Smooth muscle cell (in vitro differentiated cells): ENCODE data around the gene APAF1. TPM values are rescaled to one million over a fixed set of nuclear protein-coding genes. Genes with fewer than 3 reads are reported as not detected.

ENCODE experiments used
- DNase-seq: peaks from one replicate; lab custom pipeline; 2025; ENCODE audit not compliant: unreplicated experiment; lab: John Stamatoyannopoulos, UW
- H2AFZ ChIP-seq: fragments of 200-600 bp; sonication (generic); 2 replicates; pipeline ENCODE4 v1.6.0; 2016; ENCODE audit warnings: antibody characterized with exemption, low read depth, mild to moderate bottlenecking
- H3F3A ChIP-seq: fragments of 200-600 bp; sonication (generic); 2 replicates; pipeline ENCODE4 v1.6.0; 2017; ENCODE audit warnings: antibody characterized with exemption, low read depth
- H3K27ac ChIP-seq: fragments of 200-600 bp; sonication (generic); 2 replicates; pipeline ENCODE4 v1.5.1; 2016; ENCODE audit warnings: low read depth, mild to moderate bottlenecking
- H3K27me3 ChIP-seq: fragments of 200-600 bp; sonication (generic); 2 replicates; pipeline ENCODE4 v1.6.1; 2016; ENCODE audit warnings: low read depth, mild to moderate bottlenecking
- H3K36me3 ChIP-seq: fragments of 200-600 bp; sonication (generic); 2 replicates; pipeline ENCODE4 v1.5.1; 2016; ENCODE audit warnings: low read depth
- H3K4me1 ChIP-seq: fragments of 200-600 bp; sonication (generic); 2 replicates; pipeline ENCODE4 v1.5.1; 2016; ENCODE audit warnings: low read depth
- H3K4me2 ChIP-seq: fragments of 200-600 bp; sonication (generic); 2 replicates; pipeline ENCODE4 v1.6.0; 2016; ENCODE audit warnings: mild to moderate bottlenecking
- H3K4me3 ChIP-seq: fragments of 200-600 bp; sonication (generic); 2 replicates; pipeline ENCODE4 v1.5.1; 2016; ENCODE audit warnings: mild to moderate bottlenecking
- H3K79me2 ChIP-seq: fragments of 200-600 bp; sonication (generic); 2 replicates; pipeline ENCODE4 v1.6.0; 2016; ENCODE audit warnings: low read depth, mild to moderate bottlenecking
- H3K9ac ChIP-seq: fragments of 200-600 bp; sonication (generic); 2 replicates; pipeline ENCODE4 v1.6.0; 2016; ENCODE audit warnings: low read depth
- H3K9me3 ChIP-seq: fragments of 200-600 bp; sonication (generic); replicated peaks from 2 replicates; pipeline ENCODE4 v1.5.1; 2016; ENCODE audit warnings: low read depth
- H4K20me1 ChIP-seq: fragments of 200-600 bp; sonication (generic); 2 replicates; pipeline ENCODE4 v1.6.0; 2016; ENCODE audit warnings: low read depth
- CTCF ChIP-seq: fragments of 200-600 bp; sonication (generic); IDR thresholded peaks from 2 replicates; pipeline ENCODE4 v1.5.1; 2017; ENCODE audit warnings: borderline replicate concordance, mild to moderate bottlenecking, antibody characterized with exemption; ENCODE audit not compliant: insufficient read depth, poor library complexity, severe bottlenecking
- WGBS: methylation state at CpG from one replicate; pipeline ENCODE4 v1.1.7; 2016; ENCODE audit warnings: low lambda C conversion rate; 5-methylcytosine and 5-hydroxymethylcytosine counted together
- polyA plus RNA-seq: library from polyadenylated mRNA; unstranded; fragments of >200 nt; fragmentation: Nextera tagmentation; extraction: Ambion mirVana; gene quantifications from 2 replicates; pipeline ENCODE4 v1.2.1, GENCODE V29; 2016
- small RNA-seq: library from RNA; depleted of rRNA; stranded (forward); fragments of <200 nt; gene quantifications from one replicate; pipeline ENCODE3, GENCODE V24; 2014
- total RNA-seq: library from RNA; depleted of rRNA; stranded (reverse); fragments of >200 nt; gene quantifications from 2 replicates; pipeline ENCODE4 v1.2.3, GENCODE V29; 2014

The APAF1 gene
- total and polyA plus RNA-seq, 2 experiments from 2014 or later, result 17.0 to 27.1 TPM

- Histone ChIP-seq H3K4me2 (no peak overlapping the region), H3K36me3 (no peaks in the 10 kb centered on the region), H2AFZ (no peak overlapping the region), H3K9me3 (no peaks in the 10 kb centered on the region), H3K9ac (no peak overlapping the region), H3K4me3 (no peak overlapping the region), H4K20me1 (no peaks in the 10 kb centered on the region), H3K4me1 (no peaks in the 10 kb centered on the region), H3F3A (no peaks in the 10 kb centered on the region), H3K27ac (no peak overlapping the region), H3K79me2 (no peaks in the 10 kb centered on the region), H3K27me3 (peaks cover 7% of the 10 kb centered on the region)
- TF ChIP-seq CTCF, result no peak
- 48% methylated on average over 4 of the region's 4 CpGs for WGBS
- no peak for DNase-seq
Measured at GRCh38 chr12:98780261-98780660, 135.2 kb downstream of the APAF1 start.

- Histone ChIP-seq H3K27ac (no peak overlapping the region), H3F3A (no peaks in the 10 kb centered on the region), H3K79me2 (no peaks in the 10 kb centered on the region), H3K36me3 (no peaks in the 10 kb centered on the region), H3K4me2 (no peak overlapping the region), H4K20me1 (no peaks in the 10 kb centered on the region), H3K9ac (no peak overlapping the region), H3K27me3 (peaks cover 7% of the 10 kb centered on the region), H3K9me3 (no peaks in the 10 kb centered on the region), H3K4me3 (no peak overlapping the region), H2AFZ (no peak overlapping the region), H3K4me1 (no peaks in the 10 kb centered on the region)
- no peak for DNase-seq
- 85% methylated on average over 2 of the region's 2 CpGs for WGBS
- no peak for TF ChIP-seq CTCF
Measured at GRCh38 chr12:98783420-98783819, 138.3 kb downstream of the APAF1 start.

Small RNA genes within 50 kb of the gene (small RNA-seq; reads per million reads assigned to genes)
- 264 reads per million, percentile 99 among the genes with 10 or more reads in this experiment for gene SNORA53

Other genes with a start within 250 kb of the APAF1 start
- gene TMPO, start 129.7 kb upstream of the APAF1 start, total RNA-seq, result 60.2 and 98.6 TPM in 2 replicates
- gene TMPO, start 129.7 kb upstream of the APAF1 start, polyA plus RNA-seq, result 20.1 and 22.6 TPM in 2 replicates
- gene SLC25A3, start 51.6 kb upstream of the APAF1 start, total RNA-seq, result 643 and 652 TPM in 2 replicates
- gene SLC25A3, start 51.6 kb upstream of the APAF1 start, polyA plus RNA-seq, result 433 and 440 TPM in 2 replicates
- 97.9 and 107 TPM in 2 replicates for gene IKBIP, start 502 bp upstream of the APAF1 start, total RNA-seq
- 64.1 and 80.9 TPM in 2 replicates for gene IKBIP, start 502 bp upstream of the APAF1 start, polyA plus RNA-seq